SIG-M5 (cell line): ENCODE measurements around the gene SOCS1.

ENCODE experiments used
- DNase-seq: peaks from one replicate; lab custom pipeline; 2025; lab: John Stamatoyannopoulos, UW

SOCS1 gene

GRCh38 chr16:11260596-11260966, 4.6 kb upstream of the SOCS1 start:
- DNase-seq = no peak

- no peak for DNase-seq
Measured at GRCh38 chr16:11259655-11260595, 3.9 kb upstream of the SOCS1 start.

- DNase-seq = no peak
Measured at GRCh38 chr16:11258553-11259492, 2.8 kb upstream of the SOCS1 start.

- DNase-seq = no peak
Measured at GRCh38 chr16:11257131-11257938, 1.3 kb upstream of the SOCS1 start.

GRCh38 chr16:11256661-11257130, 692 bp upstream of the SOCS1 start:
- DNase-seq = no peak

GRCh38 chr16:11254913-11255736, 879 bp downstream of the SOCS1 start:
- DNase-seq = no peak

- DNase-seq = no peak
Measured at GRCh38 chr16:11253995-11254912, 1.8 kb downstream of the SOCS1 start.

- no peak for DNase-seq
Measured at GRCh38 chr16:11253009-11253994, 2.7 kb downstream of the SOCS1 start.

- DNase-seq = no peak
Measured at GRCh38 chr16:11252482-11252931, 3.5 kb downstream of the SOCS1 start.

GRCh38 chr16:11251525-11252481, 4.2 kb downstream of the SOCS1 start:
- DNase-seq = no peak

- DNase-seq = no peak
Measured at GRCh38 chr16:11250786-11251524, 5.0 kb downstream of the SOCS1 start.

- DNase-seq = no peak
Measured at GRCh38 chr16:11250091-11250785, 5.8 kb downstream of the SOCS1 start.

- DNase-seq = no peak
Measured at GRCh38 chr16:11249233-11250061, 6.6 kb downstream of the SOCS1 start.

GRCh38 chr16:11248133-11248532, 7.9 kb downstream of the SOCS1 start:
- no peak for DNase-seq

- no peak for DNase-seq
Measured at GRCh38 chr16:11245988-11246387, 10.0 kb downstream of the SOCS1 start.
